ENCODE data around the gene HYCC1. TPM values are rescaled to one million over a fixed set of nuclear protein-coding genes. Genes with fewer than 3 reads are reported as not detected.

Gene HYCC1
- total RNA-seq, 1 donor from 2014 or later = 73.7 TPM

GRCh38 chr7:23002698-23003097, 11.2 kb downstream of the HYCC1 start:
- Mint-ChIP-seq H3K4me3 (no peak overlapping the region), H3K9me3 (no peaks in the 10 kb centered on the region), H3K27me3 (ENCODE audit: low read depth) (no peaks in the 10 kb centered on the region), H3K27ac (ENCODE audit: unreplicated experiment) (no peak overlapping the region), H3K36me3 (ENCODE audit: low read depth) (no peaks in the 10 kb centered on the region), H3K4me1 (no peaks in the 10 kb centered on the region)
- no peak for DNase-seq (ENCODE audit: low read depth, low spot score)
- no peak for TF ChIP-seq CTCF (conservative IDR thresholded peaks at IDR 0.05)

- no peaks in the 10 kb centered on the region for H3K27me3 Mint-ChIP-seq (ENCODE audit: low read depth)
- H3K4me3 Mint-ChIP-seq = no peak overlapping the region
- no peaks in the 10 kb centered on the region for H3K4me1 Mint-ChIP-seq
- no peaks in the 10 kb centered on the region for H3K36me3 Mint-ChIP-seq (ENCODE audit: low read depth)
- H3K9me3 Mint-ChIP-seq = no peaks in the 10 kb centered on the region
- H3K27ac Mint-ChIP-seq (ENCODE audit: unreplicated experiment) = no peak overlapping the region
- TF ChIP-seq CTCF (conservative IDR thresholded peaks at IDR 0.05) = no peak
- DNase-seq (ENCODE audit: low read depth, low spot score) = no peak
Observed at GRCh38 chr7:23001610-23002009, 12.3 kb downstream of the HYCC1 start.

GRCh38 chr7:23000597-23001360, 13.2 kb downstream of the HYCC1 start:
- no peak for TF ChIP-seq CTCF (conservative IDR thresholded peaks at IDR 0.05)
- Mint-ChIP-seq H3K27ac (ENCODE audit: unreplicated experiment) (no peak overlapping the region), H3K36me3 (ENCODE audit: low read depth) (no peaks in the 10 kb centered on the region), H3K4me3 (no peak overlapping the region), H3K9me3 (no peaks in the 10 kb centered on the region), H3K27me3 (ENCODE audit: low read depth) (no peaks in the 10 kb centered on the region), H3K4me1 (no peaks in the 10 kb centered on the region)
- no peak for DNase-seq (ENCODE audit: low read depth, low spot score)

GRCh38 chr7:22998519-22998896, 15.4 kb downstream of the HYCC1 start:
- H3K9me3 Mint-ChIP-seq = peaks cover 3% of the 10 kb centered on the region
- no peaks in the 10 kb centered on the region for H3K27me3 Mint-ChIP-seq (ENCODE audit: low read depth)
- no peak for TF ChIP-seq CTCF (conservative IDR thresholded peaks at IDR 0.05)
- no peaks in the 10 kb centered on the region for H3K4me1 Mint-ChIP-seq
- H3K27ac Mint-ChIP-seq (ENCODE audit: unreplicated experiment) = no peak overlapping the region
- DNase-seq (ENCODE audit: low read depth, low spot score) = no peak
- no peak overlapping the region for H3K4me3 Mint-ChIP-seq
- peaks cover 5% of the 10 kb centered on the region for H3K36me3 Mint-ChIP-seq (ENCODE audit: low read depth)

- DNase-seq (ENCODE audit: low read depth, low spot score) = no peak
- Mint-ChIP-seq H3K27me3 (ENCODE audit: low read depth) (no peaks in the 10 kb centered on the region), H3K27ac (ENCODE audit: unreplicated experiment) (no peak overlapping the region), H3K9me3 (peaks cover 3% of the 10 kb centered on the region), H3K36me3 (ENCODE audit: low read depth) (peaks cover 5% of the 10 kb centered on the region), H3K4me1 (no peaks in the 10 kb centered on the region), H3K4me3 (no peak overlapping the region)
- TF ChIP-seq CTCF (conservative IDR thresholded peaks at IDR 0.05) = no peak
Observed at GRCh38 chr7:22997871-22998518, 15.9 kb downstream of the HYCC1 start.
